HCT116 (cell line): ENCODE data around the gene TEAD1. TPM values are rescaled to one million over a fixed set of nuclear protein-coding genes. Genes with fewer than 3 reads are reported as not detected.

Source experiments
- ATAC-seq: fragments of 200-7000 bp; cut with Tn5 transposase; 2 replicates; pipeline ENCODE4 v1.9.1; 2020; ENCODE audit warnings: mild to moderate bottlenecking, moderate library complexity
- BruUV-seq: library from RNA; stranded (reverse); fragments of 400-500 nt; replicated peaks from 2 replicates; lab custom pipeline; 2021; lab: Mats Ljungman, UMichigan
- CTCF ChIA-PET: fragments of 300-600 bp; sonication (Branson Sonifier 250); formaldehyde crosslinking; loops from one replicate; lab custom pipeline; 2021; ENCODE audit warnings: antibody characterized with exemption; lab: Charles Lee
- POLR2A ChIA-PET: fragments of 300-600, 350-600 bp; sonication (Branson Sonifier 250); formaldehyde crosslinking; loops from one replicate; lab custom pipeline; 2021; ENCODE audit warnings: antibody characterized with exemption; lab: Charles Lee
- RAD21 ChIA-PET, 2 experiments: fragments of 300-600 bp; sonication (Branson Sonifier 250); formaldehyde crosslinking; loops; one replicate each; lab custom pipeline; 2023; ENCODE audit warnings: low total read pairs in 2 of 2; ENCODE audit not compliant: uncharacterized antibody in 2 of 2, unreplicated experiment in 2 of 2, low non-redundant PET in 1 of 2; lab: Charles Lee
- DNase-seq: peaks from one replicate; pipeline ENCODE4 v3.0.0-alpha.2; 2010; ENCODE audit warnings: low read depth, low spot score
- H2AFZ ChIP-seq: fragments of 200-600 bp; shearing (Covaris generic), sonication (generic); 2 replicates; pipeline ENCODE4 v1.6.1; 2017; ENCODE audit warnings: low read depth, mixed run types, mixed read lengths, antibody characterized with exemption, low read length; ENCODE audit not compliant: poor library complexity, severe bottlenecking
- H3K27ac ChIP-seq: 2 replicates; pipeline ENCODE4 v1.5.1; 2012; ENCODE audit warnings: low read depth, low read length
- H3K27me3 ChIP-seq: fragments of 200-600 bp; sonication (generic); 2 replicates; pipeline ENCODE4 v1.6.1; 2016; ENCODE audit warnings: mixed run types, low read length, mixed read lengths; ENCODE audit not compliant: insufficient read depth
- H3K36me3 ChIP-seq, 2 experiments: fragments of 200-500 bp in 1 of 2; fragments of 200-600 bp in 1 of 2; sonication (Bioruptor generic) in 1 of 2; sonication (generic) in 1 of 2; 2 replicates each; pipeline versions ENCODE4 v1.5.1 to v1.6.1; 2014 to 2016; ENCODE audit warnings: low read length in 2 of 2, inconsistent platforms in 1 of 2, mixed read lengths in 1 of 2, mixed run types in 1 of 2; ENCODE audit not compliant: insufficient read depth in 2 of 2, control insufficient read depth in 1 of 2
- H3K4me1 ChIP-seq, 2 experiments: fragments of 200-600 bp in 1 of 2; sonication (generic) in 1 of 2; 2 replicates each; pipeline versions ENCODE4 v1.5.1 to v1.6.1; 2012 to 2017; ENCODE audit warnings: low read length in 2 of 2, inconsistent platforms in 1 of 2, mild to moderate bottlenecking in 1 of 2, mixed read lengths in 1 of 2, mixed run types in 1 of 2, moderate library complexity in 1 of 2; ENCODE audit not compliant: insufficient read depth in 2 of 2, control insufficient read depth in 1 of 2
- H3K4me2 ChIP-seq: fragments of 200-600 bp; sonication (generic); 2 replicates; pipeline ENCODE4 v1.6.1; 2017; ENCODE audit warnings: mixed run types, low read length, mixed read lengths
- H3K4me3 ChIP-seq, 2 experiments: fragments of 200-600 bp in 1 of 2; sonication (generic) in 1 of 2; replicated peaks in 1 of 2; 2 replicates each; pipeline ENCODE4 v1.5.1; 2011 to 2016; ENCODE audit warnings: low read length in 2 of 2, control low read depth in 1 of 2, low read depth in 1 of 2, mild to moderate bottlenecking in 1 of 2, mixed read lengths in 1 of 2, mixed run types in 1 of 2
- H3K79me2 ChIP-seq: fragments of 200-600 bp; sonication (generic); 2 replicates; pipeline ENCODE4 v1.6.1; 2017; ENCODE audit warnings: mild to moderate bottlenecking, mixed run types, low read length, moderate library complexity, mixed read lengths; ENCODE audit not compliant: insufficient read depth
- H3K9ac ChIP-seq: fragments of 200-600 bp; sonication (generic); 2 replicates; pipeline ENCODE4 v1.6.1; 2016; ENCODE audit warnings: low read length, mixed read lengths
- H3K9me2 ChIP-seq: fragments of 200-600 bp; sonication (generic), shearing (Covaris generic); 2 replicates; pipeline ENCODE4 v1.6.1; 2017; ENCODE audit warnings: mixed run types, mild to moderate bottlenecking, moderate library complexity; ENCODE audit not compliant: insufficient read depth
- H3K9me3 ChIP-seq, 2 experiments: fragments of 200-500 bp in 1 of 2; fragments of 200-600 bp in 1 of 2; sonication (Bioruptor generic) in 1 of 2; sonication (generic) in 1 of 2; 2 replicates each; pipeline ENCODE4 v1.6.1; 2014 to 2017; ENCODE audit warnings: low read length in 2 of 2, mixed read lengths in 2 of 2, inconsistent platforms in 1 of 2, low read depth in 1 of 2, mild to moderate bottlenecking in 1 of 2, mixed run types in 1 of 2, moderate library complexity in 1 of 2; ENCODE audit not compliant: control insufficient read depth in 1 of 2, insufficient read depth in 1 of 2
- H4K20me1 ChIP-seq: fragments of 200-600 bp; sonication (generic), shearing (Covaris generic); 2 replicates; pipeline ENCODE4 v1.6.1; 2017; ENCODE audit warnings: mixed run types, mild to moderate bottlenecking, moderate library complexity; ENCODE audit not compliant: insufficient read depth
- CBX3 ChIP-seq: IDR thresholded peaks from 2 replicates; pipeline ENCODE4 v1.6.1; 2012; ENCODE audit warnings: low read depth
- CEBPB ChIP-seq: IDR thresholded peaks from 2 replicates; pipeline ENCODE4 v1.6.1; 2012; ENCODE audit warnings: low read depth
- CTCF ChIP-seq, 3 experiments: fragments of 200-600 bp in 1 of 3; sonication (generic) in 1 of 3; IDR thresholded peaks in 2 of 3; conservative IDR thresholded peaks in 1 of 3; 2 replicates each; pipeline ENCODE4 v1.5.1; 2012 to 2017; ENCODE audit warnings: low read depth in 2 of 3, low read length in 2 of 3, antibody characterized with exemption in 1 of 3, borderline replicate concordance in 1 of 3, control low read depth in 1 of 3, mild to moderate bottlenecking in 1 of 3, mixed read lengths in 1 of 3, mixed run types in 1 of 3, moderate library complexity in 1 of 3; ENCODE audit not compliant: insufficient read depth in 1 of 3
- EZH2 ChIP-seq: fragments of 200-600 bp; sonication (generic); IDR thresholded peaks from 2 replicates; pipeline ENCODE4 v1.6.1; 2017; ENCODE audit warnings: antibody characterized with exemption, mixed run types
- EZH2phosphoT487 ChIP-seq: fragments of 200-600 bp; IDR thresholded peaks from 2 replicates; pipeline ENCODE4 v1.6.1; 2018; ENCODE audit warnings: antibody characterized with exemption, borderline replicate concordance
- FOSL1 ChIP-seq: IDR thresholded peaks from 2 replicates; pipeline ENCODE4 v1.6.1; 2012; ENCODE audit warnings: low read depth
- JUND ChIP-seq: IDR thresholded peaks from 2 replicates; pipeline ENCODE4 v1.6.1; 2012
- POLR2A ChIP-seq: IDR thresholded peaks from 2 replicates; pipeline ENCODE4 v1.7.0; 2011; ENCODE audit warnings: borderline replicate concordance; ENCODE audit not compliant: insufficient read depth, insufficient read length; ENCODE audit errors: extremely low read depth
- RAD21 ChIP-seq: IDR thresholded peaks from 2 replicates; pipeline ENCODE4 v1.6.1; 2012; ENCODE audit warnings: low read depth, mild to moderate bottlenecking
- SIN3A ChIP-seq: IDR thresholded peaks from 2 replicates; pipeline ENCODE4 v1.6.1; 2012; ENCODE audit warnings: low read depth
- SP1 ChIP-seq: IDR thresholded peaks from 2 replicates; pipeline ENCODE4 v1.6.1; 2012; ENCODE audit warnings: low read depth
- SRF ChIP-seq: IDR thresholded peaks from 2 replicates; pipeline ENCODE4 v1.6.1; 2012; ENCODE audit warnings: low read depth
- TCF7L2 ChIP-seq: IDR thresholded peaks from 2 replicates; pipeline ENCODE4 v1.7.0; 2011; ENCODE audit warnings: borderline replicate concordance, inconsistent platforms; ENCODE audit not compliant: insufficient read depth, insufficient read length; ENCODE audit errors: extremely low read depth
- YY1 ChIP-seq: IDR thresholded peaks from 2 replicates; pipeline ENCODE4 v1.6.1; 2011; ENCODE audit warnings: low read length, low read depth, moderate library complexity, mild to moderate bottlenecking; ENCODE audit not compliant: insufficient replicate concordance; ENCODE audit errors: extremely low read depth
- ZFX ChIP-seq: fragments of 450-650 bp; IDR thresholded peaks from 2 replicates; pipeline ENCODE4 v1.6.1; 2017
- intact Hi-C: fragments of 100-400 bp; cut with micrococcal nuclease; formaldehyde crosslinking; loops from 2 replicates; pipeline ENCODE4 v1.10.0; 2022
- total RNA-seq: library from RNA; stranded (reverse); gene quantifications from one replicate; pipeline ENCODE4 v1.2.1, GENCODE V29; 2021; ENCODE audit not compliant: unreplicated experiment
- TF ChIP-seq, protein P1 (sequence below): IDR thresholded peaks from 2 replicates; pipeline ENCODE4 v1.6.1; 2012

Gene TEAD1
- total RNA-seq, 1 experiment from 2014 or later = 103 TPM

GRCh38 chr11:12801976-12802375 is 127.8 kb downstream of the TEAD1 start:
- H3K9ac ChIP-seq = peak overlapping the region; percentile 64
- DNase-seq = no peak

DNA sequence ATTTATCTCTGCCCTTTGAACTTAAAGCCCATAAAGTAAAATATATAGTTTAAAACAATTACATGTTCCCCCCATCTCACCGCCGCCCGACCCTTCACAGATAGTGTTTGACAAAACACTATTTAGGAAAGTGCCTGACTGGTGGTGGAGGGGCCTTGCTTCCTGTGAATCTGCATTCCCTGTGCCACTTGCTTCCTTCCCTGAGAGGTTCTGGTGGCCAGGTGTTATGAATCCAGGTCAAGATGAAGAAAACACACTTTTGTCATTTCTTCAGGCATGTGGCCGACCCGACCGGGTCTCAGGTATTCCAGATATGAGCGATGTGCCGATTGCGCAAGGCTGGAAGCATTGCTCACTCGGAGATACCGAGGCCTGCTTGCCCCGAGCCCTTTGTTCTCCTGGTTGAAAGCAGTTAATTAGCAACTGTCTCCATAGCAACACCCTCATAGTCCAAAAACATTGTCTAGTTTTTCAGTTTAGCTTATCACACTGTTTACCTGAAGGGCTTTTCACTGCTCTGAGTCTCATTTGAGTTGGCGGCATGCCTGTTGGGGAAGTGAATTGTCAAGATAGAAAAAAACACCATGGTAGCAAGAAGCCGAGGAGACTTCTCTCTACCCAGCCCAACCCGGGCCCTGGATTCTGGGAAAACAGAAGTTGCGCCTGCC is 128.3 kb downstream of the TEAD1 start:
- Histone ChIP-seq H3K4me1 (peaks cover 91 to 98% of the 10 kb centered on the region in 2 experiments), H3K4me2 (peak overlapping the region; percentile 86), H2AFZ (no peak overlapping the region), H3K27ac (peak overlapping the region; percentile 88), H3K4me3 (peak overlapping the region; percentile 4 to 33), H3K36me3 (no peaks in the 10 kb centered on the region), H3K9me3 (no peaks in the 10 kb centered on the region), H3K27me3 (no peaks in the 10 kb centered on the region), H3K9me2 (no peaks in the 10 kb centered on the region), H3K79me2 (peaks cover 92% of the 10 kb centered on the region), H4K20me1 (no peaks in the 10 kb centered on the region), H3K9ac (peak overlapping the region; percentile 64)
- DNase-seq = peak; percentile 97
- no TSS peak for BruUV-seq
- ATAC-seq = peak; percentile 79
- RAD21 ChIA-PET = interaction anchor here in 1 of 2 experiments (0.7 kb wide), 2 partner anchors 57 to 534 kb away, joined by 3 to 4 read pairs; no protein-coding TSS in a partner anchor
- intact Hi-C loops = loop anchor here (5.0 kb wide), 3 partner anchors 80 to 125 kb away; no protein-coding TSS in a partner anchor
- CTCF ChIA-PET = no interaction called here
- POLR2A ChIA-PET = interaction anchor here (1.2 kb wide), 1 partner anchor 12 kb away, joined by 4 read pairs; no protein-coding TSS in a partner anchor
- TF ChIP-seq ZFX (no peak), YY1 (no peak), SIN3A (peak; percentile 97), CEBPB (peak; percentile 100), SP1 (peak; percentile 92), CBX3 (peak; percentile 96), RAD21 (peak; percentile 39), POLR2A (no peak), FOSL1 (peak; percentile 74), EZH2 (no peak), CTCF (IDR thresholded peaks at IDR 0.05 in 2 of 3, conservative IDR thresholded peaks at IDR 0.05 in 1 of 3; ENCODE audit: borderline replicate concordance in 1 of 3, insufficient read depth in 1 of 3, low read depth in 2 of 3, low read length in 2 of 3) (no peak), SRF (peak; percentile 46; the same call in 1 of the 2 replicates), TCF7L2 (peak; percentile 98), JUND (peak; percentile 92), EZH2phosphoT487 (no peak)
- TF ChIP-seq, protein P1, sequence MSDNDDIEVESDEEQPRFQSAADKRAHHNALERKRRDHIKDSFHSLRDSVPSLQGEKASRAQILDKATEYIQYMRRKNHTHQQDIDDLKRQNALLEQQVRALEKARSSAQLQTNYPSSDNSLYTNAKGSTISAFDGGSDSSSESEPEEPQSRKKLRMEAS = peak; percentile 93

More at GRCh38 chr11:12801976-12802375, 127.8 kb downstream of the TEAD1 start:
- Histone ChIP-seq H3K9me3 (no peaks in the 10 kb centered on the region), H3K4me2 (peak overlapping the region; percentile 86), H3K36me3 (no peaks in the 10 kb centered on the region), H2AFZ (no peak overlapping the region), H3K9me2 (no peaks in the 10 kb centered on the region), H3K27me3 (no peaks in the 10 kb centered on the region), H3K4me1 (peaks cover 91 to 97% of the 10 kb centered on the region in 2 experiments), H3K27ac (peak overlapping the region; percentile 88), H4K20me1 (no peaks in the 10 kb centered on the region), H3K79me2 (peaks cover 91% of the 10 kb centered on the region), H3K4me3 (peak overlapping the region in 1 of 2 experiments; percentile 33; a peak in 2 of 4 replicates)
- TF ChIP-seq TCF7L2 (no peak), CEBPB (no peak), SRF (no peak)
- TF ChIP-seq, protein P1 = no peak
- ATAC-seq = no peak
- intact Hi-C loops = loop anchor here (5.0 kb wide), 3 partner anchors 80 to 125 kb away; no protein-coding TSS in a partner anchor
- POLR2A ChIA-PET = no interaction called here
- BruUV-seq = no TSS peak
- CTCF ChIA-PET = interaction anchor here (0.9 kb wide), 1 partner anchor 471 kb away, joined by 3 read pairs; no protein-coding TSS in a partner anchor
- RAD21 ChIA-PET = no interaction called here
